A549 treated with ZK216348 at 1 μM for 4 hours (cell line): Measurements from ENCODE around the gene HOXB4. TPM values are rescaled to one million over a fixed set of nuclear protein-coding genes. Genes with fewer than 3 reads are reported as not detected.

Experiments used
- total RNA-seq: library from RNA; stranded (reverse); fragments of 200-300 nt; extraction: Qiagen RNA extraction; gene quantifications from 5 replicates; pipeline ENCODE4 v1.2.3, GENCODE V29; 2022; ENCODE audit warnings: low read depth

The HOXB4 gene
- total RNA-seq, result 0.12 to 0.29 TPM (median 0.16 TPM) in 5 replicates

GRCh38 chr17:48577946-48578615 lies at the start of gene HOXB4:
TSS of gene HOXB4 (minus strand) at chr17:48578350. CDS start at chr17:48578319, 31 bp downstream.

DNA sequence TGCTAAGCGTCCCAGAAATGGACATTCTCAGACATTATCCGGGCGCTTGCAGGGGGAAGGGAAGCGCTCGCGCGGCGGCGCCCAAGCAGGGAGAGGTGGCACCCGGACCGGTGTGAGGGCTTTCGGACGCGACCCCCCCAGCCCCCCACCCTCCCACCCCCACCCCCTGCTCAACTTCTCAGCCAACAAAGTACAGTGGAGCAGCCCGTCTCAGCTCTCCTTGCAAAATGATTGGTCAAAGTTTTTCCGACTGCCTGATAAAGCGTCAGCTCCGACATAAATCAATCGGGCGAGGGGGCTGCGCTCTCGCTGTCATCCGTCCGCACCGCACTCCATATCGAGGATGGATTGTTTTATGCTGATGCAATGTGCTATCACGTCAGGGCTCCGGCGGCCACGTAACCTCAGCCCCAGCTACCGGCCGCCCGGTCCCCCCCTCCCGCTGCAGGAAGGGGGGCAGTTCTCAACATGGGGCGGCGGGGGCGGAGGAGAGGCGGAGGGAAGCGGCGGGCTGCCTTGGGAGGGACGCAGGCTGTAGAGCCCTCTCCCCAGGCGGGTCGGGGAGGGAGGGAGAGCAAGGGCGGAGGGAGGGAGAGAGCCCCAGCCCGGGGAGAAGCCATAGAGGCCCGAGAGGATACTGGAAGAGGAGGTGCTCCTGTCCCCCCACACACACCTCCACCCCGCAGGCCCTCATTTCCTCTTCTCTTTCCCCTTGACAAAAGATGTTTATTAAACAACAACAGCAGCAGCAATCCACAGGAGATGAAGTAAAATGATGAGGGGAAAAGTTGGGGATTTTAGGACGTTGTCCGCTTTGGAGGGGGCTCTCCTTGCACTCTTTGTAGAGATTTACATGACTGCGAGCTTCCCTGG lies 48.3 kb upstream of the HOXB4 start, which contains the start of gene HOXB9:
Gene HOXB9 (minus strand): TSS at position 114 of the 873 bp plus-strand sequence. CDS start 89 bp downstream, at position 25.

DNA sequence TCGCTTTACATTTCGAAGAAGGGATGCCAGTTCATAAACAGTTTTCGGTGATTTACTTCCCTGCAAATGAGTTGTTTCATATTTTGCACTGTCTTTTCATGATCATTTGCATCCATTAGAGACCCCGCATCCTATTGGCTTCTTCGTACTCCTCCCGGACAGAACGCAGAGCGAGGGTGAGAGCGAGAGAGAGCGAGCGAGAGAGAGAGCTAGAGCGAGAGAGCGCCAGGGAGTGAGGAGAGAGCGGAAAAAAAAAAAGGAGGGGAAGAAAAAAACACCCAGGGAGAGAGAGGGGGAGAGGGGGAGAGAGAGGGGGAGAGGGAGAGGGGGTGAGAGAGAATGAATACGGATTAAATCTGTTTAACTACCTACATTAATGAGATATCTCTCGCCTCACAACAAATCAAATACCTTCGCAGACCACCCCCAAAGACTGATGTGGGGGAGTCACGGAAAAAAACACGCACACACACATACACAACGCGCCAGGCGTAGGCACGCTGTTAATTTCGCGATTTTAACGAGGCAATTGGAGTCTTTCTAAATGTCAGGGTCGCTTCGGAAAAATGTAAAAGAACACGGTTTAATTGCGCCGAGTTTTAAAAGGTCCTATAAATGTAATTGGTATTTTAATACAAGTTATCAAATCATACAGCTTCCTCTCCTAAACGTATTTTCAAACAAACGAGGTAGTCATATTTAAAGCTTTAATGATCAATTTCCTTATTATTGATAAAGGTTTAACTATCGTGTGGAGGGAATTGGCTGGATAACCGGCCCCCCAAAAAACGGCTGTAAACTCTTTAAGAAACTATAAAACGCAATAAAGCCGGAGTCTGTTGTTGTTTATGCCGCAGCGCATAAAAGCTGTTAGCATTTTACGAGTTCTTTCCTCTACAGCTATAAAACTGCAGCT lies 37.2 kb upstream of the HOXB4 start, which contains the start of gene HOXB8:
Gene HOXB8 (minus strand): TSS at position 246 of the 916 bp plus-strand sequence. CDS start 588 bp downstream, outside the sequence.

GRCh38 chr17:48610282-48611211 lies 32.4 kb upstream of the HOXB4 start, which contains the start of gene HOXB7:
TSS of gene HOXB7 (minus strand) at chr17:48611017. CDS start at chr17:48610918, 99 bp downstream.

DNA sequence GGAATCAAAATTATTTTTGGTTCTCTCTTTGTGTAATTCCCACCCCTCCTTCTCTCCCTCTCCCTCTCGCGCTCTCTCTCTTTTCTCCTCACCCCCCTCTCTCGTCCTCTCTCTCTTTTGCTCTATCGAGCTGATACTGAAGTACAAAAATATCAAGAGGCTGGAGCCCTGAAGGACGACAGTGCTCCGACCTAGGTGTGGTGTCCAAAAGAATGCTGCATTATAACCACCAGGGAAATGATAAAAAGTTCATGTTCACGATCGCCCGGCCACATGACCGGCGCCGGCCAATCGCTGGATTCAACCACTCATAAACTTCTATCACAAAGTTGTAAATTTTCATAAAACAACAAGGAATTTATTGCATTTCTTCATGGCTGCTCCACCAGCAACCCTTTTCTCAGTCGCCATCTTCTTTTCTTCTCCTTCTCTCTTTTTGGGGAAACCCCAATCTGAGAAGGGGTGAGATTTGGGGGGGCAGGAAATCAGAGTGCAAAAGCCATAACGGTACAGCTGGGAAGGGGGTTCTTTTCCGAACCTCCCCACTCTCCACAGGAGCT lies 26.7 kb upstream of the HOXB4 start, which contains the start of gene HOXB6:
Gene HOXB6 (minus strand): TSS at position 217 of the 560 bp plus-strand sequence. CDS start 6,836 bp downstream, outside the sequence.

DNA sequence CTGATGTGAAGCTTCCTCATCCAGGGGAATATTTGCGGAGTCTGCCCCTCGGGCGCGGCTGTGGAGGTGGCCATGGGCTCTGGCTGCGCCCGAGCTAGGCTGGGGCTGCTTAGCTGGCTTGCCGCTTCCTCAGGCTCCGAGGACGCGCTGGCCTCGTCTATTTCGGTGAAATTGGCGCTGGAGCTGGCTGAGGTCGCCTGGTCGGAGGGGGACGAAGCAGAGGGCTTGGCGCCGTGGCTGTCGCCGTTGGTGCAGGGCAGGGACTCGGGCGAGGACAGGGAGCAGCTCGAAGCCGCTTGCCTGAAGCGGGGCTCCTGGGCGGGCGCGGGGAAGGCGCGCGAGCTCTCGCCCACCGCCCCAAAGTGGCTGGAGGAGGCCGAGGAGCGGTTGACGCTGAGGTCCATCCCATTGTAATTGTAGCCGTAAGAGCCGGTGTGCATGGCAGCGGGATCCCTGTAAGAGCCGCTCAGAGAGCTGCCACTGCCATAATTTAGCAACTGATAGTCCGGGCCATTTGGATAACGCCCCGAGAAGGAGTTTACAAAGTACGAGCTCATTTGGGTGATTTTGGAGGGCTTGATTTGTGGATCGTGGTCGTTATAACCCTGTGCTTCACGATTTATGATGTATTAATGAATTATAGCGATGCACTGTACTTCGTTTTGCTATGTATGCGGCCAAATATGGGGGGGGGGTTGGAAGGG lies 15.1 kb upstream of the HOXB4 start, which contains the start of gene HOXB5:
Gene HOXB5 (minus strand): TSS at position 654 of the 704 bp plus-strand sequence. CDS start 97 bp downstream, at position 557.

DNA sequence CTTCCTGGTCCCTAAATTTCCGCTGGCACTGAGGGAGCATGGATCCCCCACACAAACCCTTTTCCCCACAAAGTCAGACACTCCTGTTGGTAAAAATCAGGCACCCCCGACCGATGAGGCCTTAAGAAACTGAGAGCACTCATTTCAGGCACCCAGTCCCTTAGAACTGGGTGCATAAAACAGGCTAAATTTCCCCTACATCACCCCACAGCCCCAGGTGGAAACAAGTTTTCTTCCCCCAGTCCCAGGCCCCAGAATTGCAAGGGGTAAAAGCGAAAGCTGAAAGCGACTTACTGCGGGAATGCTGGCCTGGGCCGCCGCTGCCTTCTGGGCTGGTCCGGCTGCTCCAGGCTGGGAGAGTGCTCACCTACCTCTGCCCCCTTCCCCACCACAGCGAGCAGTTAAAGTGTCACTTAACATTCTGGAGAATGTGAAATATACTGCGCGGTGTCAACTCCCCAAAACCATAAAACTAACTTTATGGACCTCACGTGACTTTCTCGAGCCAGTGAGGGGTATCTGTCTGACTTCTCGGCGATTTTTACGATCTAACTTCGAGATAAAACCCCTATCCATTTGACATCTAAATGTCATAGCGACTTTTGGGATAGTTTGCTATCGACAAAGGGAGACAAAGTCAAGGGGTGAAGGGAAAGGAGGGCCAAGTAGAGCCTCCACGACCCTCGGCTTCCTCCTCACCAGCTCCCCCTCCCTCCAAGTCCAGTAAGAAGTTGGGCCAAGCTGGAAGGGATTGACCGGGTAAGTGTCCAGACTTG lies 11.9 kb upstream of the HOXB4 start, which contains the start of gene HOXB3:
Gene HOXB3 (minus strand): TSS at position 411 of the 776 bp plus-strand sequence. CDS start 37,767 bp downstream, outside the sequence.

DNA sequence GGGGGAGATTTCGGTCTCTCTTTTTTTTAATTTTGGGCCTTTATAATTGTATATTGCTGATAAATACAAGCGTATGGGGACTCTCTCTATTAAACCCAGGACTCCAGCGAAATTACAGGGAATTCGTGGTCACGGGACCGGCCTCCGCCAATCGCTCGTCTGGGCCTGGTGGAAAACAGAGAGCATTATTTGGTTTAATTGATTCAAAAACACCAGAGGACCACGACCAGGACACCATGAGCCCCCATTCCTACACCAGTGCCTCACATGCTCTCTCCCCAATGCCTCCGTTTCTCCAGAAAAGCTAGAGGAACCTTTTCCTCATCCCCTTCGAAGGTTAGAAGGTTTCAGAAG lies 33.2 kb downstream of the HOXB4 start, which contains the start of gene HOXB2:
Gene HOXB2 (minus strand): TSS at position 88 of the 354 bp plus-strand sequence. CDS start 198 bp downstream, outside the sequence.

GRCh38 chr17:48530887-48531272 lies 47.3 kb downstream of the HOXB4 start, which contains the start of gene HOXB1:
TSS of gene HOXB1 (minus strand) at chr17:48531011. CDS start at chr17:48530904, 107 bp downstream.

Other genes starting within 250 kb of the HOXB4 start
- 0.34 to 0.46 TPM in 2 of 5 replicates, not detected in the others for gene SKAP1, start 148.1 kb downstream of the HOXB4 start, total RNA-seq
- gene HOXB1, start 47.3 kb downstream of the HOXB4 start, total RNA-seq, result not detected in 5 replicates
- 0.48 to 0.84 TPM (median 0.63 TPM) in 5 replicates for gene HOXB2, start 33.2 kb downstream of the HOXB4 start, total RNA-seq
- 3.6 to 5.9 TPM (median 5.6 TPM) in 5 replicates for gene HOXB3, start 11.9 kb upstream of the HOXB4 start, total RNA-seq
- gene HOXB5, start 15.4 kb upstream of the HOXB4 start, total RNA-seq, result 1.4 to 2.7 TPM (median 2.6 TPM) in 5 replicates
- gene HOXB6, start 26.6 kb upstream of the HOXB4 start, total RNA-seq, result 3.3 to 7.9 TPM (median 6.5 TPM) in 5 replicates
- 32.7 to 53.1 TPM (median 37.7 TPM) in 5 replicates for gene HOXB7, start 32.7 kb upstream of the HOXB4 start, total RNA-seq
- gene HOXB8, start 36.9 kb upstream of the HOXB4 start, total RNA-seq, result 6.8 to 9.7 TPM (median 8.9 TPM) in 5 replicates
- gene HOXB9, start 48.0 kb upstream of the HOXB4 start, total RNA-seq, result 7.3 to 8.2 TPM (median 7.8 TPM) in 5 replicates
- gene PRAC1, start 144.2 kb upstream of the HOXB4 start, total RNA-seq, result not detected in 5 replicates
- gene PRAC2, start 144.8 kb upstream of the HOXB4 start, total RNA-seq, result not detected in 5 replicates
- gene HOXB13, start 150.4 kb upstream of the HOXB4 start, total RNA-seq, result 1.4 to 2.7 TPM (median 2.1 TPM) in 5 replicates
- gene TTLL6, start 238.9 kb upstream of the HOXB4 start, total RNA-seq, result 0.14 to 0.73 TPM (median 0.62 TPM) in 5 replicates